Measurements from ENCODE around the gene GPX6.
"Not testable (repeated sequence)": the region's sequence is repeated elsewhere in the genome, so short reads cannot be mapped to it uniquely, and the experiment has no call there.

The GPX6 gene

DNA sequence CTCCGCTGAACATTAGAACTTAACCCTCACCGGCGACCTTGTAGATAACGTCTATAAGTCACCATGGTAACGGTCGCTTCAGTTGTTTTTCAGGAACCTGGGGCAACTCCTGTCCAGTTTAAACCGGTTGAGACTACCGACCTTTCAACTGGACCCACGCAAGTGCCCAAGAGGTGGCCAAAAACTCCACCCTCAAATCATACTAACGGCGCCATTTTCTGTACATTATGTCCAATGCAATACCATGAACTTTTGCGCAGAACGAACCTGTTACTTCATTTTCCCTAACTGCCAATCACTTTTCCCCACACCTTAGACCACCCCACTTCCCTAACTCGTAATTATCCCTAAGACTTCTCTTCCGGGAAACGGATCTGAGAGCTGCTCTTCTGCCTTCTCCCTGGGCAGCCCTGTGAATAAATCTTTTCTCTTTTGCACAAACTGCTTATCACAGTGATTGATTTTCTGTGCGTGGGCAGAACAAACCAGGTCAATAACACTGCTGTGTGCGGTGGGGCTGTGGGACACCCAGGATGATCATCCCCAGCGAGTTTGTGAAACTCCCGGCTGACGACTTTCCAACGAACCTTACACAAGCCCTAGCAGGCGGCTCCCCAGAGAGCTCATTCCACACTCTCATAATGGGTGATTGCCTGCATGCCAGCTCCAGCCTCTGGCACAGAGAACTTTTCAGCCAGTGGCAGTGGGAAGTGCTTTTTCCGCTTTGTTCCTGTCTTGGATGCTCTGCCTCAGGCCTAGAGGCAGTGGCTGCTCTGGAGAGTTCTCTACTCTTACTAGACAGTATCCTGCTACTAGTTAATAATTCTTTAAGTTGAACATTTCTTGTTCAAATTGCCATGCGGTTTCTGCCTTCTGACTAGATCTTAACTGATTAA, 38.6 kb upstream of the GPX6 start:
- no peak for DNase-seq (ENCODE audit: extremely low spot score)
- no peak for TF ChIP-seq SP1 (IDR thresholded peaks at IDR 0.05)
- no peak for TF ChIP-seq ELF4 (IDR thresholded peaks at IDR 0.05)
- no peak for TF ChIP-seq TARDBP (IDR thresholded peaks at IDR 0.05)
- TF ChIP-seq HDGF (IDR thresholded peaks at IDR 0.05; ENCODE audit: borderline replicate concordance): no peak
- no peak for TF ChIP-seq LEF1 (IDR thresholded peaks at IDR 0.05; ENCODE audit: borderline replicate concordance)
- TF ChIP-seq NFRKB (IDR thresholded peaks at IDR 0.05): no peak
- no peak for TF ChIP-seq CTBP1 (IDR thresholded peaks at IDR 0.05; ENCODE audit: borderline replicate concordance)
- no peak for TF ChIP-seq PKNOX1 (IDR thresholded peaks at IDR 0.05)
- TF ChIP-seq L3MBTL2 (conservative IDR thresholded peaks at IDR 0.05): no peak
- no peak for TF ChIP-seq FOXA1 (IDR thresholded peaks at IDR 0.05)
- TF ChIP-seq BHLHE40 (IDR thresholded peaks at IDR 0.05; ENCODE audit: borderline replicate concordance): no peak
- TF ChIP-seq ARNT (IDR thresholded peaks at IDR 0.05): no peak
- no peak for TF ChIP-seq FOXK2 (IDR thresholded peaks at IDR 0.05)
- no peak for TF ChIP-seq ZNF384 (IDR thresholded peaks at IDR 0.05)
- no peak for TF ChIP-seq FOXM1 (IDR thresholded peaks at IDR 0.05; ENCODE audit: borderline replicate concordance)
- no peak for TF ChIP-seq SUZ12 (IDR thresholded peaks at IDR 0.05)
- POLR2A ChIA-PET: interaction anchor here (1.0 to 2.0 kb wide), 2 partner anchors 12 to 32 kb away, joined by 3 to 6 read pairs; a partner anchor contains a TSS
- CTCF ChIA-PET: interaction anchor here (1.6 kb wide), 1 partner anchor 14 kb away, joined by 6 read pairs; no protein-coding TSS in a partner anchor

DNA sequence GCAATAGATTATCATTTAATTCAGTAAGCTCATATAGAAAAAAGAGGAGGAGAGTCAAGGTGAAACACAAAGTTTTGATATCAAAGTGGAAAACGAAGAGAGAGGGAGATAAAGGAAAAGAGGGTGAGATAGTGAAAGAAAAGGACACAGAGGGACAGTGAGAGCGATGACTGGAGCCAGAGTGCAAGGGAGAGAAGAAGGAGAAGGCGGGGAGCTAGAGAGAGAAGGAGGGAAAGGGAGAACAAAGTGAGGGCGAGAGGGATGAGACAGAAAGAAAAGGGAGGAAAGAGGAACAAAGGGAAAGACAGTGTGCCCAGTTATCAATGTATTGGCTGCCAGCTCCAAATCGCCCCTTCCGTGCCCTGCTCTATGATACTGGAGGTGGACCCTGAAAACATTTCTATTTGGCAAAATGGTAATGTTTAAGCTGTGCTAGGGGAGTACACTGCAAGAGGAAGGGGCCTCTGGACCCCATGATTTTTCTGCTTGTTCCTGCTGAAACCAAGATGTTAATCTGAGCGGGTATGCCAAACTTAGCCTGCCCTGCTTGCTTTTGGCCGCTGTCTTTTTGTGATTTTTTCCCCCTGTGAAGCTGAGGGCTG, 37.9 kb upstream of the GPX6 start:
- no peak for TF ChIP-seq PKNOX1 (IDR thresholded peaks at IDR 0.05)
- TF ChIP-seq ARNT (IDR thresholded peaks at IDR 0.05): no peak
- TF ChIP-seq TARDBP (IDR thresholded peaks at IDR 0.05): no peak
- no peak for TF ChIP-seq BHLHE40 (IDR thresholded peaks at IDR 0.05; ENCODE audit: borderline replicate concordance)
- POLR2A ChIA-PET: interaction anchor here (1.0 to 2.0 kb wide), 2 partner anchors 11 to 33 kb away, joined by 3 to 6 read pairs; a partner anchor contains a TSS
- CTCF ChIA-PET: interaction anchor here (1.3 kb wide), 1 partner anchor 11 kb away, joined by 3 read pairs; no protein-coding TSS in a partner anchor
- DNase-seq (ENCODE audit: extremely low spot score): no peak

GRCh38 chr6:28551891-28552666, 36.5 kb upstream of the GPX6 start:
- CTCF ChIA-PET: interaction anchor here (0.7 to 1.3 kb wide), 2 partner anchors 10 to 41 kb away, joined by 3 read pairs; no protein-coding TSS in a partner anchor

GRCh38 chr6:28547003-28547402, 31.4 kb upstream of the GPX6 start:
- DNase-seq (ENCODE audit: extremely low spot score); POLR2A ChIA-PET; CTCF ChIA-PET: not testable (repeated sequence)

More at GRCh38 chr6:28551891-28552666, 36.5 kb upstream of the GPX6 start:
- TF ChIP-seq ZNF384 (IDR thresholded peaks at IDR 0.05) (no peak), ELF4 (IDR thresholded peaks at IDR 0.05) (no peak), ARNT (IDR thresholded peaks at IDR 0.05) (no peak), HDGF (IDR thresholded peaks at IDR 0.05; ENCODE audit: borderline replicate concordance) (no peak), CTBP1 (IDR thresholded peaks at IDR 0.05; ENCODE audit: borderline replicate concordance) (no peak), SP1 (IDR thresholded peaks at IDR 0.05) (no peak), TARDBP (IDR thresholded peaks at IDR 0.05) (no peak), L3MBTL2 (conservative IDR thresholded peaks at IDR 0.05) (no peak), FOXK2 (IDR thresholded peaks at IDR 0.05) (no peak), BHLHE40 (IDR thresholded peaks at IDR 0.05; ENCODE audit: borderline replicate concordance) (no peak)
- POLR2A ChIA-PET: no interaction called here
- DNase-seq (ENCODE audit: extremely low spot score): no peak

DNA sequence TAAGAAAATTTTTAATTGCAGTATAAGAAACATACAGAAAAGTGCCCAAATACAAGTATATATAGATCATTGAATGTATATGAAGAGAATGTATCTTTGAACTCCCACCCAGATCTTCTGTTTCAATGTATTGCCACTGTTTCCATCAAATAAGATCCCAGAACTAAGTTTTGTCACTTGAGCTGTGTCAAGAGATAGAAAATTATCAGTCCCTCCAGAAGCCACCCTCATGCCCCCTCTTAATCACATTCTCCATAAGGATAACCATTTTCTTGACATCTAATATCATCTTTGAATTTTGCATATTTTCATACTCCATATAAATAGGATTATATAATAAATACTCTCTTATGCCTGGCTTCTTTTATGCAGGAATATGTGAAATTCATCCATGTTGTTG, 30.4 kb upstream of the GPX6 start:
- TF ChIP-seq ZNF384 (IDR thresholded peaks at IDR 0.05) (no peak), ELF4 (IDR thresholded peaks at IDR 0.05) (no peak), FOXK2 (IDR thresholded peaks at IDR 0.05) (no peak)
- ChIA-PET POLR2A (no interaction called here), CTCF (no interaction called here)
- DNase-seq (ENCODE audit: extremely low spot score): no peak

GRCh38 chr6:28543651-28544610, 28.3 kb upstream of the GPX6 start:
- DNase-seq (ENCODE audit: extremely low spot score): no peak
- ChIA-PET CTCF (interaction anchor here (0.6 to 1.6 kb wide), 2 partner anchors 21 to 398 kb away, joined by 4 read pairs; no protein-coding TSS in a partner anchor), POLR2A (interaction anchor here (1.7 to 2.7 kb wide), 2 partner anchors 42 to 97 kb away, joined by 9 to 20 read pairs; a partner anchor contains a TSS)
- TF ChIP-seq SUZ12 (IDR thresholded peaks at IDR 0.05): no peak

Data from HEK293T (cell line).